ENCODE results near the gene TNFAIP1.

DNA sequence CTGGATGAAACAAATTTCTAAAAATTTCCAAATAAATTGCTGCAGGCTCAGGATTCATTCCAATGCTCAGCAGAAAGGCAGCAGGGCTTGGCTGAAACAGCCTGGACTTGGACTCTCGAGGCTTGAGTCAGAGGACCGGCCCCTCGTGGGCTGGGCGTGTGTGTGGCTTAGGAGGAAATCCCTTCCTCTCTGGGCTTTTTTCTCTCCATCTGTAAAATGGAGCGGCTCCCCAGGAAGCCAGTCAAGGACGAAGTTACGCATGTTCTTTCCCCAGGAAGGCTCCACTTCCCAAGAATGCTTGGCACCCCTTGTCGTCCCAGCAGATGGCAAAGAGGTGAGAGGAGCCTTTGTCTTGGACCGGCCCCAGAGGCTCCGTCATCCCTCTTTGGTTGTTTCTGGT is 56.9 kb downstream of the TNFAIP1 start:
- TF ChIP-seq POLR2A (IDR thresholded peaks at IDR 0.05; ENCODE audit: low read length) (no peak), GATA1 (IDR thresholded peaks at IDR 0.05; ENCODE audit: low read depth, low read length) (no peak)
